Stimulated activated CD8-positive, alpha-beta memory T cell treated with anti-CD3 and anti-CD28 coated beads, Interleukin-4, amount 100 ng/mL, for 48 hours (primary cell): Measurements from ENCODE around the gene MAPK11.
A peak's percentile ranks its signal among the peaks of the same experiment; 100 is the strongest.
"Not testable (repeated sequence)": the region's sequence is repeated elsewhere in the genome, so short reads cannot be mapped to it uniquely, and the experiment has no call there.

Source experiments
- DNase-seq: peaks from one replicate; pipeline ENCODE4 v3.0.0-alpha.2; 2020

Gene MAPK11

GRCh38 chr22:50275181-50276055 lies 5.2 kb upstream of the MAPK11 start:
- DNase-seq, result no peak

GRCh38 chr22:50274771-50275170 lies 4.6 kb upstream of the MAPK11 start:
- no peak for DNase-seq

GRCh38 chr22:50274311-50274710 lies 4.1 kb upstream of the MAPK11 start:
- DNase-seq, result peak; percentile 61

- DNase-seq, result not testable (repeated sequence)
Observed at GRCh38 chr22:50273781-50274180, 3.6 kb upstream of the MAPK11 start.

- DNase-seq, result not testable (repeated sequence)
Observed at GRCh38 chr22:50273352-50273751, 3.2 kb upstream of the MAPK11 start.

GRCh38 chr22:50272044-50272802 lies 2.0 kb upstream of the MAPK11 start:
- no peak for DNase-seq

GRCh38 chr22:50271519-50271970 lies 1.4 kb upstream of the MAPK11 start:
- DNase-seq, result peak; percentile 80

- peak; percentile 83 for DNase-seq
Observed at GRCh38 chr22:50270666-50271394, 650 bp upstream of the MAPK11 start.

GRCh38 chr22:50269573-50269969 lies 609 bp downstream of the MAPK11 start:
- no peak for DNase-seq

GRCh38 chr22:50268655-50269113 lies 1.5 kb downstream of the MAPK11 start:
- DNase-seq, result no peak

GRCh38 chr22:50267591-50268390 lies 2.4 kb downstream of the MAPK11 start:
- DNase-seq, result peak; percentile 79

GRCh38 chr22:50266994-50267393 lies 3.2 kb downstream of the MAPK11 start:
- DNase-seq, result no peak

GRCh38 chr22:50264946-50265669 lies 5.1 kb downstream of the MAPK11 start:
- DNase-seq, result no peak

- no peak for DNase-seq
Observed at GRCh38 chr22:50264104-50264745, 6.0 kb downstream of the MAPK11 start.

GRCh38 chr22:50262973-50263617 lies 7.1 kb downstream of the MAPK11 start:
- DNase-seq, result no peak

- no peak for DNase-seq
Observed at GRCh38 chr22:50262460-50262911, 7.7 kb downstream of the MAPK11 start.

- DNase-seq, result no peak
Observed at GRCh38 chr22:50261615-50262459, 8.3 kb downstream of the MAPK11 start, which contains the start of gene MAPK12. Gene MAPK12, minus strand, starts transcription at chr22:50261683. Its CDS starts 174 bp downstream, at chr22:50261509.

- DNase-seq, result peak; percentile 63
Observed at GRCh38 chr22:50260801-50261614, 9.2 kb downstream of the MAPK11 start.
